Mesendoderm (in vitro differentiated cells): ENCODE measurements around the gene IFFO2.
"Not testable (repeated sequence)": the region's sequence is repeated elsewhere in the genome, so short reads cannot be mapped to it uniquely, and the experiment has no call there.

Experiments
- DNase-seq: peaks from one replicate; pipeline ENCODE4 v3.0.0; 2013
- H2AK5ac ChIP-seq: 2 replicates; pipeline ENCODE4 v1.6.1; 2013; ENCODE audit warnings: low read length, inconsistent platforms
- H2BK120ac ChIP-seq: 2 replicates; pipeline ENCODE4 v1.6.1; 2013; ENCODE audit warnings: low read depth, mild to moderate bottlenecking, low read length, moderate library complexity, mixed read lengths
- H2BK15ac ChIP-seq: replicated peaks from 2 replicates; pipeline ENCODE4 v1.6.1; 2013; ENCODE audit warnings: low read depth, mild to moderate bottlenecking, moderate library complexity
- H2BK5ac ChIP-seq: 2 replicates; pipeline ENCODE4 v1.6.1; 2013; ENCODE audit warnings: low read length, inconsistent platforms
- H3K18ac ChIP-seq: 2 replicates; pipeline ENCODE4 v1.6.1; 2013; ENCODE audit warnings: mild to moderate bottlenecking, low read length, mixed read lengths
- H3K23ac ChIP-seq: one replicate; pipeline ENCODE4 v1.6.1; 2013; ENCODE audit warnings: low read length
- H3K27ac ChIP-seq: 2 replicates; pipeline ENCODE4 v1.5.1; 2013; ENCODE audit warnings: low read depth, mild to moderate bottlenecking, inconsistent platforms, low read length, moderate library complexity
- H3K27me3 ChIP-seq: 2 replicates; pipeline ENCODE4 v1.6.1; 2013; ENCODE audit warnings: low read length, control low read depth, mild to moderate bottlenecking, inconsistent platforms; ENCODE audit not compliant: insufficient read depth, poor library complexity
- H3K36me3 ChIP-seq: 2 replicates; pipeline ENCODE4 v1.6.1; 2013; ENCODE audit warnings: low read length, inconsistent platforms; ENCODE audit not compliant: control insufficient read depth, insufficient read depth
- H3K4ac ChIP-seq: one replicate; pipeline ENCODE4 v1.6.1; 2013; ENCODE audit warnings: low read depth, mild to moderate bottlenecking, low read length, moderate library complexity
- H3K4me1 ChIP-seq: 2 replicates; pipeline ENCODE4 v1.6.1; 2013; ENCODE audit warnings: low read depth, low read length, inconsistent platforms; ENCODE audit not compliant: control insufficient read depth
- H3K4me2 ChIP-seq: 2 replicates; pipeline ENCODE4 v1.6.1; 2013; ENCODE audit warnings: low read length
- H3K4me3 ChIP-seq: 2 replicates; pipeline ENCODE4 v1.5.1; 2013; ENCODE audit warnings: mild to moderate bottlenecking, low read length
- H3K56ac ChIP-seq: one replicate; pipeline ENCODE4 v1.6.1; 2013; ENCODE audit warnings: low read length
- H3K79me1 ChIP-seq: 2 replicates; pipeline ENCODE4 v1.6.1; 2013; ENCODE audit warnings: low read length, inconsistent platforms
- H3K79me2 ChIP-seq: 2 replicates; pipeline ENCODE4 v1.6.1; 2013; ENCODE audit warnings: mild to moderate bottlenecking, low read length; ENCODE audit not compliant: control insufficient read depth, insufficient read depth
- H3K9ac ChIP-seq: 2 replicates; pipeline ENCODE4 v1.6.1; 2013; ENCODE audit warnings: low read length, inconsistent platforms
- H4K5ac ChIP-seq: one replicate; pipeline ENCODE4 v1.6.1; 2013; ENCODE audit warnings: low read length
- H4K8ac ChIP-seq: one replicate; pipeline ENCODE4 v1.6.1; 2013; ENCODE audit warnings: low read depth, mild to moderate bottlenecking, control low read depth, low read length, moderate library complexity
- WGBS: extraction: QIAGEN DNeasy Blood & Tissue Kit; methylation state at CpG from one replicate; pipeline ENCODE4 v1.1.7; 2013; ENCODE audit warnings: low lambda C conversion rate, missing lambda C conversion rate; ENCODE audit not compliant: insufficient coverage; ENCODE audit errors: extremely low coverage; 5-methylcytosine and 5-hydroxymethylcytosine counted together

Gene IFFO2

DNA sequence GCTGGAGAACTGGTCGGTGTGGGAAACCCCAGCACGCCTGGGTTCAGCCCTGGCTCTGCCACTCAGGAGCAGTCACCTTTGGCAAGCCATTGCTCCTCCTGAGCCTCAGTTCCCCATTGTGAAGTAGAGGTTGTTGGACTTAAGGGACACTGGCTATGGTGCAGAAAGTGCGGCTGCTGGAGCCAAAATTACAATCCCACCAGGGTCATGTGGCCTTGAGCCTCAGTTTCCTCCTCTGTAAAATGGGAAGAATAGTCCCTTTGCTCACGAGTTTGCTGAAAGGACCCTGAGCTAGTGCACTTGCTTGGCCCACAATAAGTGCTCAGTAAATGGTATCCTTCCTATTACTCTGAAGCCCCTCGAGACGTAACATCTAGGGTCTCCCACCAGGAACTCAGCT is 82.4 kb downstream of the IFFO2 start:
- Histone ChIP-seq H3K79me2 (no peaks in the 10 kb centered on the region), H2BK120ac (no peak overlapping the region), H3K9ac (no peak overlapping the region), H3K79me1 (no peaks in the 10 kb centered on the region), H3K18ac (no peak overlapping the region), H3K36me3 (no peaks in the 10 kb centered on the region), H3K4me3 (no peak overlapping the region), H3K23ac (no peak overlapping the region), H3K56ac (no peak overlapping the region), H4K8ac (no peak overlapping the region), H3K27ac (no peak overlapping the region), H3K27me3 (no peaks in the 10 kb centered on the region), H3K4me1 (no peaks in the 10 kb centered on the region), H3K4me2 (no peak overlapping the region), H2BK5ac (no peak overlapping the region), H3K4ac (no peak overlapping the region), H2BK15ac (no peak overlapping the region), H2AK5ac (no peak overlapping the region), H4K5ac (no peak overlapping the region)
- DNase-seq = no peak
- WGBS = no CpG with 5 or more reads among the region's 6 CpGs

DNA sequence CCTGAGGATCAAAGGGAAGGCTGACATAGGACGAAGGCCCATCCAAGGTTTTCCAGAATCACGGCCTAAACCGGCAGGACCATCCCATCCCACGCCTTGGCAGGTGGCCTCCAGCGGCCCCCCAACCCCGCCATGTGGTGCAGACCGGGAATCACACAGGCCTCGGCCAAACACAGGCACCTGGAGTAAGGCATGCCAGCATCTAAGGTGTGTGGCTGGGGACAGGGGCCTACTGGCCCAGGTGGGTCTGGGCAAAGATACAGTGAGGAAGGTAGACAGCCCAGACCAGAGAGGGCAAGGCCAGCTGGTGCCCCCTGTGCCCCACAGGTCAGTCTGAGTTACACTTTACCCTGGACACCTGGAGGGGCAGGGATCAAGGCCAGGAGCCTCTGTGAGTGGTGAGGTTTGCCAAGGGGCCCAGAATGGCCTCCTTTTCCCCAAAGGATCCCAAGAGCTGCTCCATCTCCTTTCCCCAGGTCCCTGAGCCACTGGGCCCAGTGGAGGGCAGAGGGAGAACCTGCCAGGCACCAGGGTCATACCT is 84.3 kb downstream of the IFFO2 start:
- no peak for DNase-seq
- H3K4me1 ChIP-seq = no peaks in the 10 kb centered on the region
- no peak overlapping the region for H3K4ac ChIP-seq
- no peak overlapping the region for H3K4me3 ChIP-seq
- H4K5ac ChIP-seq = no peak overlapping the region
- H2BK5ac ChIP-seq = no peak overlapping the region
- no peak overlapping the region for H3K27ac ChIP-seq
- no peak overlapping the region for H3K9ac ChIP-seq
- H2BK120ac ChIP-seq = no peak overlapping the region
- no peak overlapping the region for H3K18ac ChIP-seq
- H3K36me3 ChIP-seq = no peaks in the 10 kb centered on the region
- WGBS = no CpG with 5 or more reads among the region's 8 CpGs
- no peak overlapping the region for H2AK5ac ChIP-seq
- no peaks in the 10 kb centered on the region for H3K27me3 ChIP-seq
- H2BK15ac ChIP-seq = no peak overlapping the region
- H3K23ac ChIP-seq = no peak overlapping the region
- H4K8ac ChIP-seq = no peak overlapping the region
- no peaks in the 10 kb centered on the region for H3K79me1 ChIP-seq
- H3K4me2 ChIP-seq = no peak overlapping the region
- no peak overlapping the region for H3K56ac ChIP-seq
- H3K79me2 ChIP-seq = no peaks in the 10 kb centered on the region

DNA sequence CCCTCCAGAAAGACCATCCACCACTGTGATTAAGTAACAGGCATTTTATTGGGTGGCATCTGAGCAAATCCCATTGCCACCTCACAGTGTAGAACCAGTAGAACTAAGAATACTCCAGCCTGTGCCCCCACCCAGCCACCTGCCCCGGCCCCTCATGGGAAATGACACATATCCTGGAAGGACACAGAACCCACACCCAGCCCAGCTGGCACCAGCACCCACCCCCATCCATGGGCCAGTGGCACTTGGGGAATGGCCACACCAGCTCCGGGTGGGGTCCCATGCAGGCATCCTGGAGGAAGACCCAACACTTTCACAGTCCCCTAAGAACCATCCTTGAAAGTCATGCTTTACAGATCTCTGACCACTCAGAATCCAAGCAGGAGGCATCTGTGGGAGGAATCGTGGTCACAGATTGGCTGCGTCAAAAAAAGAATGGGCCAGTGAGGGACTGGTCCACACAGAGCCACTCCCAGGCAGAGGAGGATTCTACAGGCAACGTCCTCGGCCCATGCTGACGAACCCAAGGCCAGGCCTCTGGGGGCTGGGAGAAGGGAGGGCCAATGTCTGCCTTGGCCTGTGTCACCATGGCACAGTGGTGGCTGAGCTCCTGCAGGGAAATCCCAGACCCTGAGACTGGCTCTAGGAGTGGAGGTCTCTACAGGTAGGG is 84.9 kb downstream of the IFFO2 start:
- Histone ChIP-seq H3K4me1 (no peaks in the 10 kb centered on the region), H3K27me3 (no peaks in the 10 kb centered on the region), H3K4me2 (no peak overlapping the region), H3K4ac (no peak overlapping the region), H2BK5ac (no peak overlapping the region), H2BK15ac (no peak overlapping the region), H2AK5ac (no peak overlapping the region), H3K56ac (no peak overlapping the region), H4K5ac (no peak overlapping the region), H3K36me3 (no peaks in the 10 kb centered on the region), H3K18ac (no peak overlapping the region), H4K8ac (no peak overlapping the region), H3K23ac (no peak overlapping the region), H2BK120ac (no peak overlapping the region), H3K79me2 (no peaks in the 10 kb centered on the region), H3K9ac (no peak overlapping the region), H3K4me3 (no peak overlapping the region), H3K27ac (no peak overlapping the region), H3K79me1 (no peaks in the 10 kb centered on the region)
- no CpG with 5 or more reads among the region's 7 CpGs for WGBS
- DNase-seq = no peak

GRCh38 chr1:18870957-18871356 is 85.5 kb downstream of the IFFO2 start:
- Histone ChIP-seq H3K4me1 (no peaks in the 10 kb centered on the region), H2BK5ac (no peak overlapping the region), H2BK120ac (no peak overlapping the region), H3K18ac (no peak overlapping the region), H3K4me2 (no peak overlapping the region), H3K4ac (no peak overlapping the region), H3K4me3 (no peak overlapping the region), H3K9ac (no peak overlapping the region), H2AK5ac (no peak overlapping the region), H4K8ac (no peak overlapping the region), H2BK15ac (no peak overlapping the region), H3K56ac (no peak overlapping the region), H3K79me1 (no peaks in the 10 kb centered on the region), H3K27ac (no peak overlapping the region), H4K5ac (no peak overlapping the region), H3K27me3 (no peaks in the 10 kb centered on the region), H3K36me3 (no peaks in the 10 kb centered on the region), H3K79me2 (no peaks in the 10 kb centered on the region), H3K23ac (no peak overlapping the region)
- no peak for DNase-seq
- WGBS = no CpG with 5 or more reads among the region's 10 CpGs

- not testable (repeated sequence) for H2BK5ac ChIP-seq, H3K79me1 ChIP-seq, H3K36me3 ChIP-seq, H4K5ac ChIP-seq, DNase-seq, H3K18ac ChIP-seq, H3K4me3 ChIP-seq, H3K23ac ChIP-seq, H3K4me2 ChIP-seq, H3K56ac ChIP-seq, H3K27ac ChIP-seq, H2BK120ac ChIP-seq, H3K9ac ChIP-seq, H4K8ac ChIP-seq, H3K79me2 ChIP-seq, H3K4me1 ChIP-seq, H2AK5ac ChIP-seq, H3K27me3 ChIP-seq, H3K4ac ChIP-seq, H2BK15ac ChIP-seq
- WGBS = no CpG with 5 or more reads among the region's 3 CpGs
Observed at GRCh38 chr1:18870595-18870865, 85.9 kb downstream of the IFFO2 start.
